Endothelial cell of umbilical vein (primary cell): ENCODE data around the gene CPTP. TPM values are rescaled to one million over a fixed set of nuclear protein-coding genes. Genes with fewer than 3 reads are reported as not detected.

Experiments used
- BruUV-seq: library from RNA; stranded (reverse); fragments of 400-500 nt; replicated peaks from 2 replicates; lab custom pipeline; 2021; lab: Mats Ljungman, UMichigan
- CTCF ChIA-PET: fragments of 300-600, 350-600 bp; sonication (Branson Sonifier 250); formaldehyde crosslinking; loops from one replicate; lab custom pipeline; 2021; ENCODE audit warnings: antibody characterized with exemption, inconsistent platforms; lab: Charles Lee
- POLR2A ChIA-PET: fragments of 300-600, 350-600 bp; sonication (Branson Sonifier 250); formaldehyde crosslinking; loops from one replicate; lab custom pipeline; 2021; ENCODE audit warnings: antibody characterized with exemption, inconsistent platforms; lab: Charles Lee
- DNase-seq: peaks from one replicate; pipeline ENCODE4 v3.0.0-alpha.2; 2011; ENCODE audit warnings: low read depth, low spot score
- FAIRE-seq: peaks from 2 replicates; lab custom pipeline; 2011; peaks lifted over from hg19 to GRCh38; lab: Jason Lieb, UNC
- H2AFZ ChIP-seq: 2 replicates; pipeline ENCODE4 v1.6.0; 2012; ENCODE audit warnings: low read depth, low read length, control low read depth, inconsistent platforms
- H3K27ac ChIP-seq: 2 replicates; pipeline ENCODE4 v1.5.1; 2011; ENCODE audit warnings: low read depth, mild to moderate bottlenecking, control low read depth, low read length, moderate library complexity; ENCODE audit not compliant: insufficient read depth
- H3K27me3 ChIP-seq, 2 experiments: 2 replicates each; pipeline versions ENCODE4 v1.6.0 to v1.6.1; 2011; ENCODE audit warnings: low read length in 2 of 2, mixed read lengths in 1 of 2; ENCODE audit not compliant: control insufficient read depth in 2 of 2, insufficient read depth in 2 of 2
- H3K36me3 ChIP-seq, 2 experiments: 2 replicates in 1 of 2; 3 replicates in 1 of 2; pipeline ENCODE4 v1.5.1; 2011; ENCODE audit warnings: low read length in 2 of 2, mild to moderate bottlenecking in 1 of 2, moderate library complexity in 1 of 2; ENCODE audit not compliant: control insufficient read depth in 2 of 2, insufficient read depth in 2 of 2; ENCODE audit errors: extremely low read depth in 1 of 2
- H3K4me1 ChIP-seq: 3 replicates; pipeline ENCODE4 v1.5.1; 2011; ENCODE audit warnings: mild to moderate bottlenecking, low read length; ENCODE audit not compliant: control insufficient read depth, insufficient read depth; ENCODE audit errors: extremely low read depth
- H3K4me2 ChIP-seq: 2 replicates; pipeline ENCODE4 v1.6.1; 2011; ENCODE audit warnings: low read length, control low read depth, mixed read lengths; ENCODE audit not compliant: insufficient read depth
- H3K4me3 ChIP-seq, 3 experiments: fragments of 200-600 bp in 1 of 3; sonication (generic), shearing (Covaris generic) in 1 of 3; replicated peaks in 1 of 3; 2 replicates each; pipeline ENCODE4 v1.5.1; 2011 to 2016; ENCODE audit warnings: control low read depth in 3 of 3, low read length in 3 of 3, mild to moderate bottlenecking in 2 of 3, inconsistent platforms in 1 of 3, low read depth in 1 of 3, moderate library complexity in 1 of 3; ENCODE audit not compliant: insufficient read depth in 1 of 3
- H3K79me2 ChIP-seq: 2 replicates; pipeline ENCODE4 v1.6.0; 2012; ENCODE audit warnings: low read length, inconsistent platforms; ENCODE audit not compliant: control insufficient read depth, insufficient read depth
- H3K9ac ChIP-seq: replicated peaks from 2 replicates; pipeline ENCODE3; 2011; ENCODE audit warnings: low read length, control low read depth; ENCODE audit not compliant: insufficient read depth; ENCODE audit errors: extremely low read depth
- H3K9me1 ChIP-seq: replicated peaks from 3 replicates; pipeline ENCODE4 v1.6.0; 2011; ENCODE audit warnings: mild to moderate bottlenecking, low read length; ENCODE audit not compliant: control insufficient read depth, insufficient read depth; ENCODE audit errors: extremely low read depth
- H3K9me3 ChIP-seq: replicated peaks from 2 replicates; pipeline ENCODE4 v1.5.1; 2012; ENCODE audit warnings: low read length, inconsistent platforms; ENCODE audit not compliant: control insufficient read depth, insufficient read depth
- H4K20me1 ChIP-seq: replicated peaks from 2 replicates; pipeline ENCODE3; 2011; ENCODE audit warnings: mild to moderate bottlenecking, low read length; ENCODE audit not compliant: control insufficient read depth, insufficient read depth; ENCODE audit errors: extremely low read depth
- CTCF ChIP-seq, 2 donors: IDR thresholded peaks; 1 replicate in 1 of 2; 2 replicates in 1 of 2; pipeline ENCODE4 v1.5.1; 2011; ENCODE audit warnings: low read length in 2 of 2, mild to moderate bottlenecking in 2 of 2, moderate library complexity in 2 of 2, control low read depth in 1 of 2, inconsistent platforms in 1 of 2, low read depth in 1 of 2; ENCODE audit not compliant: insufficient read depth in 1 of 2; ENCODE audit errors: extremely low read depth in 1 of 2
- EZH2 ChIP-seq: IDR thresholded peaks from 2 replicates; pipeline ENCODE4 v1.6.1; 2012; ENCODE audit warnings: borderline replicate concordance, low read depth, mild to moderate bottlenecking, moderate library complexity, low read length, inconsistent platforms; ENCODE audit not compliant: severe bottlenecking
- FOS ChIP-seq: IDR thresholded peaks from 2 replicates; pipeline ENCODE4 v1.6.1; 2011; ENCODE audit warnings: mild to moderate bottlenecking, low read length, moderate library complexity, borderline replicate concordance; ENCODE audit not compliant: insufficient read depth
- GATA2 ChIP-seq: IDR thresholded peaks from 2 replicates; pipeline ENCODE4 v1.7.0; 2011; ENCODE audit warnings: low read depth, mild to moderate bottlenecking, moderate library complexity, mixed read lengths, low read length; ENCODE audit not compliant: insufficient read length, insufficient read depth
- JUN ChIP-seq: IDR thresholded peaks from 2 replicates; pipeline ENCODE4 v1.6.1; 2011; ENCODE audit warnings: borderline replicate concordance, low read depth; ENCODE audit not compliant: insufficient read length, insufficient read depth
- MAX ChIP-seq: IDR thresholded peaks from 2 replicates; pipeline ENCODE4 v1.6.1; 2011; ENCODE audit not compliant: insufficient read depth, insufficient read length
- MYC ChIP-seq: IDR thresholded peaks from one replicate; pipeline ENCODE4 v1.6.1; 2011; ENCODE audit warnings: mild to moderate bottlenecking, low read depth, low read length
- POLR2A ChIP-seq: IDR thresholded peaks from 2 replicates; pipeline ENCODE4 v1.6.1; 2012; ENCODE audit warnings: low read depth, mild to moderate bottlenecking, control low read depth, low read length
- POLR2AphosphoS5 ChIP-seq: IDR thresholded peaks from 2 replicates; pipeline ENCODE4 v1.6.1; 2012; ENCODE audit warnings: low read depth, mild to moderate bottlenecking, control low read depth, low read length, moderate library complexity; ENCODE audit not compliant: insufficient read depth
- dilution Hi-C: fragments of 300-500 bp; cut with MboI; formaldehyde crosslinking; loops from one replicate; pipeline ENCODE4 v1.15.0; 2019; ENCODE audit warnings: low sequenced_read_pairs; ENCODE audit not compliant: extremely low pct_ligation_motif_present
- intact Hi-C: fragments of 100-400 bp; cut with micrococcal nuclease; formaldehyde crosslinking; loops from one replicate; pipeline ENCODE4 v1.10.0; 2022
- polyA plus RNA-seq, 4 experiments: library from polyadenylated mRNA; depleted of rRNA in 3 of 4; stranded (reverse) in 3 of 4; unstranded in 1 of 4; fragments of >200 nt; gene quantifications; 2 replicates each; pipeline versions ENCODE4 v1.2.1 to v1.2.3, GENCODE V29; 2011 to 2012; ENCODE audit warnings: missing spikeins in 1 of 4
- total RNA-seq: library from RNA; stranded (reverse); gene quantifications from 2 replicates; pipeline ENCODE4 v1.2.3, GENCODE V29; 2021

Gene CPTP
- total and polyA plus RNA-seq, 2 donors (not counting 3 experiments of a cell fraction or from before 2014, with no cell fraction given) = 20.9 to 29.5 TPM

GRCh38 chr1:1295154-1295923, 29.3 kb upstream of the CPTP start:
- Histone ChIP-seq H3K4me3 (no peak overlapping the region), H3K4me1 (no peaks in the 10 kb centered on the region), H2AFZ (no peak overlapping the region), H3K9me1 (no peaks in the 10 kb centered on the region), H3K9me3 (no peaks in the 10 kb centered on the region), H4K20me1 (no peaks in the 10 kb centered on the region), H3K4me2 (no peak overlapping the region), H3K36me3 (no peaks in the 10 kb centered on the region), H3K9ac (no peak overlapping the region), H3K79me2 (no peaks in the 10 kb centered on the region), H3K27ac (no peak overlapping the region), H3K27me3 (no peaks in the 10 kb centered on the region)
- intact Hi-C loops = no loop called here
- no peak for TF ChIP-seq GATA2
- TF ChIP-seq EZH2 = no peak
- no peak for TF ChIP-seq MYC
- no peak for TF ChIP-seq JUN
- ChIA-PET CTCF (interaction anchor here (5.5 kb wide), 1 partner anchor 175 kb away, joined by 286 read pairs; no protein-coding TSS in a partner anchor), POLR2A (no interaction called here)
- no TSS peak for BruUV-seq
- FAIRE-seq = no peak
- dilution Hi-C loops = no loop called here
- no peak for DNase-seq

GRCh38 chr1:1296070-1297061, 28.2 kb upstream of the CPTP start:
- CTCF ChIA-PET = no interaction called here
- H3K9me1 ChIP-seq = no peaks in the 10 kb centered on the region
- H4K20me1 ChIP-seq = no peaks in the 10 kb centered on the region
- no peaks in the 10 kb centered on the region for H3K4me1 ChIP-seq
- POLR2A ChIA-PET = no interaction called here
- H3K9ac ChIP-seq = no peak overlapping the region
- H3K27me3 ChIP-seq = no peaks in the 10 kb centered on the region
- dilution Hi-C loops (no loop called here), intact Hi-C loops (no loop called here)
- no peaks in the 10 kb centered on the region for H3K36me3 ChIP-seq
- TF ChIP-seq EZH2 = no peak
- no peak for TF ChIP-seq POLR2A
- no peak for TF ChIP-seq MYC
- no peak for TF ChIP-seq FOS
- no peak for TF ChIP-seq MAX
- TF ChIP-seq CTCF (IDR thresholded peaks at IDR 0.05; ENCODE audit: extremely low read depth in 1 of 2, insufficient read depth in 1 of 2, low read depth in 1 of 2, low read length in 2 of 2) = no peak
- no peak for TF ChIP-seq JUN
- TF ChIP-seq POLR2AphosphoS5 = no peak
- TF ChIP-seq GATA2 = no peak
- no peak overlapping the region for H2AFZ ChIP-seq
- no peak overlapping the region for H3K4me3 ChIP-seq
- H3K27ac ChIP-seq = no peak overlapping the region
- H3K79me2 ChIP-seq = no peaks in the 10 kb centered on the region
- DNase-seq = no peak
- no TSS peak for BruUV-seq
- no peak overlapping the region for H3K4me2 ChIP-seq
- no peaks in the 10 kb centered on the region for H3K9me3 ChIP-seq
- no peak for FAIRE-seq
